ENCODE data around the gene DGKG.

- no peak for TF ChIP-seq POLR2AphosphoS5 (IDR thresholded peaks at IDR 0.05; ENCODE audit: borderline replicate concordance, low read depth, low read length)
- no peak for TF ChIP-seq EZH2 (IDR thresholded peaks at IDR 0.05)
Measured at GRCh38 chr3:186160691-186161243, 201.3 kb downstream of the DGKG start.

Measured in SK-N-MC (cell line).